ENCODE data around the gene NUP50. TPM values are rescaled to one million over a fixed set of nuclear protein-coding genes. Genes with fewer than 3 reads are reported as not detected.

The NUP50 gene
- total and polyA plus RNA-seq, 2 of the 13 experiments (the other 11 are each of a cell fraction or from before 2014, with no cell fraction given), result 14.2 to 52.4 TPM

GRCh38 chr22:45192701-45193187 lies 29.0 kb downstream of the NUP50 start (continued):
- TF ChIP-seq TFDP1 (CRISPR knock-in tag; IDR thresholded peaks at IDR 0.05; ENCODE audit: borderline replicate concordance) (peak; percentile 73; the same call in 1 of the 2 replicates), IKZF5 (CRISPR knock-in tag; IDR thresholded peaks at IDR 0.05) (peak; percentile 51; the same call in 1 of the 2 replicates), ZNF572 (CRISPR knock-in tag; IDR thresholded peaks at IDR 0.05) (no peak), ZBTB39 (CRISPR knock-in tag; IDR thresholded peaks at IDR 0.05) (no peak), MXI1 (IDR thresholded peaks at IDR 0.05; ENCODE audit: borderline replicate concordance, low read depth, low read length) (no peak), HMGXB3 (CRISPR knock-in tag; IDR thresholded peaks at IDR 0.05; ENCODE audit: borderline replicate concordance) (peak; percentile 49; the same call in 1 of the 2 replicates), ZSCAN21 (CRISPR knock-in tag; IDR thresholded peaks at IDR 0.05; ENCODE audit: borderline replicate concordance) (0 out of 2 replicates have a peak, but pooled peaks have one; percentile 26), TBX2 (CRISPR knock-in tag; IDR thresholded peaks at IDR 0.05; ENCODE audit: borderline replicate concordance) (peak; percentile 14; the same call in 1 of the 2 replicates), MYPOP (CRISPR knock-in tag; IDR thresholded peaks at IDR 0.05) (no peak), ZNF142 (CRISPR knock-in tag; IDR thresholded peaks at IDR 0.05) (no peak), FOXA3 (CRISPR knock-in tag; IDR thresholded peaks at IDR 0.05) (0 out of 2 replicates have a peak, but pooled peaks have one; percentile 15), ZBTB7A (CRISPR knock-in tag; IDR thresholded peaks at IDR 0.05) (no peak)
